ENCODE results near the gene DNAJC8. TPM values are rescaled to one million over a fixed set of nuclear protein-coding genes. Genes with fewer than 3 reads are reported as not detected.

The DNAJC8 gene, protein sequence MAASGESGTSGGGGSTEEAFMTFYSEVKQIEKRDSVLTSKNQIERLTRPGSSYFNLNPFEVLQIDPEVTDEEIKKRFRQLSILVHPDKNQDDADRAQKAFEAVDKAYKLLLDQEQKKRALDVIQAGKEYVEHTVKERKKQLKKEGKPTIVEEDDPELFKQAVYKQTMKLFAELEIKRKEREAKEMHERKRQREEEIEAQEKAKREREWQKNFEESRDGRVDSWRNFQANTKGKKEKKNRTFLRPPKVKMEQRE
- 32.5 and 37.9 TPM in 2 replicates for total RNA-seq

DNA sequence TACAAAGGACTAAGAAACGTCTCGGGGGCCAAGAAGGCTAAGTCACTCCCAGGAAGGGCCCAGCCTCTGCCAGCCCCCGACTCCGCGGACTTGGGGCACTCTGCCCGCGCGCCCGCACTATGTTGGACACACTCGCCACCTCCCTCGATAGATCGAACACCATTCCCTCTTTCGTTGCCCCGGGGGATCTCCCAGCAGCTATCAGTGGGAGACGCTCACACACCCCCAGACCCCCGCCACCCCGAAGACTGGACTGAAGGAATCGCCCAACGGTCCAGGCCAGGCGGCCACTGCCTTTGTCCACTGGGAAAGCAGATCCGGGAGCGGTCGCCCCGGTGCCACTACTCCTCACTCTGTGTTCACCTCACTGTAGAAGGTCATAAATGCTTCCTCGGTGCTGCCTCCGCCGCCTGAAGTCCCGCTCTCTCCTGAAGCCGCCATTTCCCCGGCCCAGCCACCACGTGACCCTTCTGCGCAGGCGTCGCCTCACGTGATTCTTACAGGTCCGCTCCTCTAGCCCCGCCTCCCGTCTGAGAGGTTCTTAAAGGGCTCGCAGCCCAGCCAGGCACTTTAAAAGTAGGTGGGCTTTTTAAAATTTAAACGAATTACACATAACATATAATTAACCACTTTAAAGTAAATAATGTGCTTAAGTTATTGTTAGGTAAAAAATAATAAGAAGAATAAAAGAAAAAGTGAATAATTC, at the start of gene DNAJC8:
Gene DNAJC8, minus strand, starts transcription at position 472 of the 706 bp plus-strand sequence. Its CDS starts 31 bp downstream, at position 441.

DNA sequence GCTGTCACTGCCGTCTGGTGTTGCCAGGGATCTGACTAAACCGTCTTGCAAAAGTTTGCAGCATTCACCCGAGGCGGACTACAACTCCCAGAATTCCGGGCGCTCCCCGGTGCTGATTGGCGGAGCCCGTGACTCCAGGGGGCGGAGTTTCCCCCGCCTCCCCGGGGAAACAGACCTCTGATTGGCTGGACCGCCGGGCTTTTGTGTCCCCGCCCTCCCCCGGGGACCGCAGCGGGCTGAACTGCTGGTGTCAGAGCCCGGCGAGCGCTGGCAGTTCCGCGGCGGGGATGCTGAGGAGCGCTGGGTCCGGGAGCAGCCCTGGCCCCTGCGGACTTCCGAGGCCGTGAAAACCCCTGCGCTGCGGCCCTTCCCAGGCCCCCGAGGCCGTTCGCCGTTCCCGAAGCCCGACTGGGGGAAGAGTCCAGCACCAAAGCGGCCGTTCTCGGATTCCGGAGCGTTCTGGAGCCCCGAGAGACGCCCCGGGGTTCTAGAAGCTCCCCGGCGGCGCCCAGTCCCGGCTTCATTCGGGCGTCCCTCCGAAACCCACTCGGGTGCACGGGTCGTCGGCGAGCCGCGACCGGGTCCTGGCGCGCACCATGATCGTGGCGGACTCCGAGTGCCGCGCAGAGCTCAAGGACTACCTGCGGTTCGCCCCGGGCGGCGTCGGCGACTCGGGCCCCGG, 26.6 kb upstream of the DNAJC8 start, which contains the start of gene SESN2:
Gene SESN2, plus strand, starts transcription at position 267 of the 682 bp plus-strand sequence. Its CDS starts 330 bp downstream, at position 597.

DNA sequence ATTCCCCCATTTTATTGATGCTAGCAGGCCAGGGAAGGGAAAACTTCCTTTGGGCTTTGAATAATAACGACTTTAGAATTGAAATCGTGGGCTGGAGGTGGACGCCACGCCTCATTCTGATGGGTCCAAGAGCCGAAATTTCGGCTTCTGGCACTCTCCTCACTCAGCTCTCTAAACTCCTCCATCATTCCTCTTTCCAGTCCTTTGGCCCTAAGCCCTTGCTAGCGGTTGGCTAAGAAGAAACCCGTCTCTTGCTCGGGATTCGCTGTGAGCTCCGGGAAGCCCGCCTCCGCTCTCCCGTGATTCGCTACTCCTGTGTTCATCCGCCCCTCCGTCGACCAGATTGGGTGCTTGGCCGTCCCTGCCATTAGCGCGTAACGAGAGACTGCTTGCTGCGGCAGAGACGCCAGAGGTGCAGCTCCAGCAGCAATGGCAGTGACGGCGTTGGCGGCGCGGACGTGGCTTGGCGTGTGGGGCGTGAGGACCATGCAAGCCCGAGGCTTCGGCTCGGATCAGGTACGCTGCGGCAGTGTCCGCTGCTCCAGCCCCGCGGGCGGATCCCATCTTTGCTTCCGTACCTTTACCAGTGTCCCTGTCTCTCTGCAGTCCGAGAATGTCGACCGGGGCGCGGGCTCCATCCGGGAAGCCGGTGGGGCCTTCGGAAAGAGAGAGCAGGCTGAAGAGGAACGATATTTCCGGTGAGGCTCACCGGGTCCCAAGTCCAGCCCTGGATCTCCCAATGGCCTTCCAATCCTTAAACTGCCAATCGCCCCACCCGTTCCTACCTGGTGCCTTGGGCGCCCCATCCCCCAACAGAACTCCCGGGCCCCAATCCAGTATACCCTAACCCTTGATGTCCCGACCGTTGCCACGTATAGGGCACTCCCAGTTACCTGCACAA, 3.2 kb upstream of the DNAJC8 start, which contains the start of gene ATP5IF1:
Gene ATP5IF1, plus strand, starts transcription at position 370 of the 901 bp plus-strand sequence. Its CDS starts 60 bp downstream, at position 430.

DNA sequence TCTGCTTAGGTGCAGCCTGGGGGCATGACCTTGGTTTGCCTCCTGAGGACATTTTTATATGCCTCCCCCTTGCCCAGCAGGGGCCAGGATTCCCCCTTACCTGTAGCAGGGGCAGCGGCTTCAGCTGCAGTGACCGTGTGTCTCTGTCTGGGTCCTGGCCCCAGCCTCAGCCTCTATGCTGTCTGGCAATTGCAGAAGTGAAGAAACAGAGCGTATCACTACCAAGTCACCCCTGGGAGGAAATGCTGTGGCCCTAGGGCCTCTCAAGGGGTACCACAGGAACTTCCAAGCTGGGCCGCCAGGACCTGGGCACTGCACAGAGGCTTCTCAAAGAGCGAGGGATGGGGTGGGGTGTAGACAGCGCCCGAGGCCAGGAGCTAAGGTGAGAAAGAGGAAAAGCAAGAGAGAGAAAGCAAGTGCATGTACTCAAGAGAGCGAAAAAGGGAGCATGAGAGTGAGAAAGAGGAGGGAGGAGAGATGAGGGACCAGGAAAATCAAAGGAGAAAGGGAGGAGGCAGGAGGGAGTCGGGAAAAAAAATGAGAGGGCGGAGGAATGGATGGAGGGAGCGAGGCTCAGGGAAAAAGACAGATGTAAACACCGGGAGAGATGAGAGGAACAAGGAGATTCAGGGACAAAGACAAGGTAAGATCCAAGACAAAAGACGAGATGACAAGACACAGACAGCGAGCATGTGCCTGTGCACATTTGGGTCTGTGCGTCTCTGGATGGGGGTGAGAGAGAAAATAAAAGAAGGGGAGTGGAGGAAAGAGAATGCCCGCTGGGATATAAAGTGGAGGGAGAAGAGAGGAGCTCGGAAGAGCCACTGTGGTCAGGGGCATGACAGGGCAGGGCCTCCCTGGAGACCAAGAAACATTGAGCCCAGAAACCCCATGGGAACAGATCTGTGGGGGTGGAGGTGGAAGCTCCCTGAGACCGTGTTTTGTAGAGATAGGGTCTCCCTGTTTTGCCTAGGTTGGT, 56.0 kb downstream of the DNAJC8 start, which contains the start of gene PTAFR:
Gene PTAFR, minus strand, starts transcription at position 199 of the 979 bp plus-strand sequence. CDS start 25,669 bp downstream, outside the sequence.

Other genes starting within 250 kb of the DNAJC8 start
- gene EYA3, start 144.4 kb downstream of the DNAJC8 start, total RNA-seq = 15.7 and 16.1 TPM in 2 replicates
- gene PTAFR, start 56.3 kb downstream of the DNAJC8 start, total RNA-seq = 0.03 and 0.07 TPM in 2 replicates
- gene ATP5IF1, start 3.1 kb upstream of the DNAJC8 start, total RNA-seq = 78.8 and 81.8 TPM in 2 replicates
- 15.8 and 32.8 TPM in 2 replicates for gene SESN2, start 26.5 kb upstream of the DNAJC8 start, total RNA-seq
- 21.5 and 29.3 TPM in 2 replicates for gene MED18, start 96.0 kb upstream of the DNAJC8 start, total RNA-seq
- 7.3 and 10.0 TPM in 2 replicates for gene PHACTR4, start 136.7 kb upstream of the DNAJC8 start, total RNA-seq